Keratinocyte (primary cell): ENCODE results near the gene CSDE1.

Experiments
- EZH2 ChIP-seq: IDR thresholded peaks from one replicate; pipeline ENCODE4 v1.6.1; 2012; ENCODE audit warnings: inconsistent platforms, mild to moderate bottlenecking, low read length, moderate library complexity
- TF ChIP-seq, protein P1 (sequence below), 3 experiments: IDR thresholded peaks in 1 of 3; conservative IDR thresholded peaks in 1 of 3; optimal IDR thresholded peaks in 1 of 3; 2 replicates in 2 of 3; 3 replicates in 1 of 3; pipeline versions ENCODE3 to v1.5.1; 2011; ENCODE audit warnings: low read length in 3 of 3, mild to moderate bottlenecking in 3 of 3, moderate library complexity in 2 of 3, control low read depth in 1 of 3, inconsistent platforms in 1 of 3; ENCODE audit not compliant: insufficient read depth in 2 of 3; ENCODE audit errors: extremely low read depth in 1 of 3

- TF ChIP-seq, protein P1, sequence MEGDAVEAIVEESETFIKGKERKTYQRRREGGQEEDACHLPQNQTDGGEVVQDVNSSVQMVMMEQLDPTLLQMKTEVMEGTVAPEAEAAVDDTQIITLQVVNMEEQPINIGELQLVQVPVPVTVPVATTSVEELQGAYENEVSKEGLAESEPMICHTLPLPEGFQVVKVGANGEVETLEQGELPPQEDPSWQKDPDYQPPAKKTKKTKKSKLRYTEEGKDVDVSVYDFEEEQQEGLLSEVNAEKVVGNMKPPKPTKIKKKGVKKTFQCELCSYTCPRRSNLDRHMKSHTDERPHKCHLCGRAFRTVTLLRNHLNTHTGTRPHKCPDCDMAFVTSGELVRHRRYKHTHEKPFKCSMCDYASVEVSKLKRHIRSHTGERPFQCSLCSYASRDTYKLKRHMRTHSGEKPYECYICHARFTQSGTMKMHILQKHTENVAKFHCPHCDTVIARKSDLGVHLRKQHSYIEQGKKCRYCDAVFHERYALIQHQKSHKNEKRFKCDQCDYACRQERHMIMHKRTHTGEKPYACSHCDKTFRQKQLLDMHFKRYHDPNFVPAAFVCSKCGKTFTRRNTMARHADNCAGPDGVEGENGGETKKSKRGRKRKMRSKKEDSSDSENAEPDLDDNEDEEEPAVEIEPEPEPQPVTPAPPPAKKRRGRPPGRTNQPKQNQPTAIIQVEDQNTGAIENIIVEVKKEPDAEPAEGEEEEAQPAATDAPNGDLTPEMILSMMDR (optimal IDR thresholded peaks at IDR 0.05 in 1 of 3, IDR thresholded peaks at IDR 0.05 in 1 of 3, conservative IDR thresholded peaks at IDR 0.05 in 1 of 3; ENCODE audit: extremely low read depth in 1 of 3, insufficient read depth in 2 of 3, low read length in 3 of 3), result no peak
- TF ChIP-seq EZH2, result no peak
Observed at GRCh38 chr1:114703242-114703641, 54.5 kb downstream of the CSDE1 start.
